ENCODE results near the gene SMC3. TPM values are rescaled to one million over a fixed set of nuclear protein-coding genes. Genes with fewer than 3 reads are reported as not detected.
"Not testable (repeated sequence)": the region's sequence is repeated elsewhere in the genome, so short reads cannot be mapped to it uniquely, and the experiment has no call there.

Gene SMC3
- total RNA-seq, 1 donor from 2014 or later, result 29.8 TPM

DNA sequence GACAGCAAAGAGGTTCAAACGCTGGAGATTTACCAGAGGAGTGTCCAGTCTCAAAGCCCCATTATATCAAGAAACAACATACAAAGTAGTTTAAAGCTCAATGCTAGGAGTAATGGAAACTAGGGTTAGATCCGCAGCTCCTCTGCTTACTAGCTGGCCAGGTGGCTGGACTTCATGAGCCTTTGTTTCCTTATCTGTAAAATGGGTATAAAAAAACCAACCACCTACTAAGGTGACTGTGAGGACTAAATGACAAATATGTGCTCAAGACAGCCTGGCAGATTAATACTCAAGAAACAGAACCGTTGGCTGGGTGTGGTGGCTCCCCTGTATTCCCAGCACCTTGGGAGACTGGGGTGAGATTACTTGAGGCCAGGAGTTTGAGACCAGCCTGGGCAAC, 70.8 kb downstream of the SMC3 start:
- H3K4me3 ChIP-seq, result no peak overlapping the region
- peaks cover 34% of the 10 kb centered on the region for H3K27me3 ChIP-seq
- TF ChIP-seq, protein P1, sequence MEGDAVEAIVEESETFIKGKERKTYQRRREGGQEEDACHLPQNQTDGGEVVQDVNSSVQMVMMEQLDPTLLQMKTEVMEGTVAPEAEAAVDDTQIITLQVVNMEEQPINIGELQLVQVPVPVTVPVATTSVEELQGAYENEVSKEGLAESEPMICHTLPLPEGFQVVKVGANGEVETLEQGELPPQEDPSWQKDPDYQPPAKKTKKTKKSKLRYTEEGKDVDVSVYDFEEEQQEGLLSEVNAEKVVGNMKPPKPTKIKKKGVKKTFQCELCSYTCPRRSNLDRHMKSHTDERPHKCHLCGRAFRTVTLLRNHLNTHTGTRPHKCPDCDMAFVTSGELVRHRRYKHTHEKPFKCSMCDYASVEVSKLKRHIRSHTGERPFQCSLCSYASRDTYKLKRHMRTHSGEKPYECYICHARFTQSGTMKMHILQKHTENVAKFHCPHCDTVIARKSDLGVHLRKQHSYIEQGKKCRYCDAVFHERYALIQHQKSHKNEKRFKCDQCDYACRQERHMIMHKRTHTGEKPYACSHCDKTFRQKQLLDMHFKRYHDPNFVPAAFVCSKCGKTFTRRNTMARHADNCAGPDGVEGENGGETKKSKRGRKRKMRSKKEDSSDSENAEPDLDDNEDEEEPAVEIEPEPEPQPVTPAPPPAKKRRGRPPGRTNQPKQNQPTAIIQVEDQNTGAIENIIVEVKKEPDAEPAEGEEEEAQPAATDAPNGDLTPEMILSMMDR (IDR thresholded peaks at IDR 0.05), result no peak
- H3K4me1 ChIP-seq, result peaks cover 4% of the 10 kb centered on the region
- H3K9me3 ChIP-seq, result no peaks in the 10 kb centered on the region
- intact Hi-C loops (cut with DNase I), result no loop called here
- DNase-seq (no peak), ATAC-seq (no peak)
- no peak overlapping the region for H3K27ac ChIP-seq
- no peaks in the 10 kb centered on the region for H3K36me3 ChIP-seq

DNA sequence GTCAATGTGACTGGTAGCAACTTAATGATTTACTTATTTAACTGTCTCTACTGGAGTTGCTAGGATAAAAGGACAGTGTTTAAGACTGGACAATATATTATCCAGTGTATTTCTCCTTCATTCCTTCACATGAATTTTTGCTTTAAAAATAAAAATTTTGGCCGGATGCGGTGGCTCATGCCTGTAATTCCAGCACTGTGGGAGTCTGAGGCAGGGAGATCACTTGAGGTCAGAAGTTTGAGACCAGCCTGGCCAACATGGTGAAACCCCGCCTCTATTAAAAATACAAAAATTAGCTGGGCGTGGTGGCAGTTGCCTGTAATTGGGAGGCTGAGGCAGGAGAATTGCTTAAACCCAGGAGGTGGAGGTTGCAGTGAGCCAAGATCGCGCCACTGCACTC, 71.6 kb downstream of the SMC3 start:
- DNase-seq; H3K27ac ChIP-seq; H3K36me3 ChIP-seq; intact Hi-C loops (cut with DNase I); H3K9me3 ChIP-seq; H3K4me3 ChIP-seq; ATAC-seq: not testable (repeated sequence)
- peaks cover 11% of the 10 kb centered on the region for H3K4me1 ChIP-seq
- peaks cover 42% of the 10 kb centered on the region for H3K27me3 ChIP-seq

DNA sequence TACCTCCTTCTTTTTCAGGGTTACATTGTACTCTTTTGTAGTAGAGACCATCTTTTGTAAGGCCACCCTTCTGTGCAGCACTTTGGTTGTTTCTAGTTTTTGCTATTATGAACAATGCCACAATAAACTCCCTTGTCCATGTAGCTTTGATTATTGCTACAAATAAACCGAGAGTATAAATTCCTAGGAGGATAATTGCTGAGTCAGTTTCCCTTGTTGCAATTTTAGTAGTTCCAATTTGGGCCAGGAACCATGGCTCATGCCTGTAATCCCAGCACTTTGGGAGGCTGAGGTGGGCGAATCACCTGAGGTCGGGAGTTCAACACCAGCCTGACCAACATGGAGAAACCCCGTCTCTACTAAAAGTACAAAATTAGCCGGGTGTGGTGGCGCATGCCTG, 72.4 kb downstream of the SMC3 start:
- intact Hi-C loops (cut with DNase I); ATAC-seq: not testable (repeated sequence)
- peaks cover 50% of the 10 kb centered on the region for H3K27me3 ChIP-seq

DNA sequence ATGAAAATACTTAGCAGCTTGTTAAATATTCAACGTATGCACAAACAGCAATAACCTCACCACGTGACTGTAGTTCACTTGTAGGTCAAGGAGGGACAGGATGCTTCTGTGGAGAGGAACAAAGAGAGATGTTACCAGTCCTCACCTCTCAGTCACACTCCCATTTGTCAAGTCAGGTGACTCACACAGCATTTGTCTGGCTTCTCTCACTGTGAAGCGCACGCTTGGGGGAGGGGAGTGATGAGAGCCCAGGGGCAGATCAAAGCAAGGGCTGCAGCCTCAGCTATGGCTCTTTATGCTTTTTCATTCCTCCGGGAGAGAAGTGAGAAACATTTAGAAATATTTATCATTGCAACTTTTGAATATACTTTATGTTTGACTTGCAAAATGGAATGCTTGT, 73.8 kb downstream of the SMC3 start:
- intact Hi-C loops (cut with DNase I), result no loop called here
- H3K27ac ChIP-seq, result no peak overlapping the region
- peaks cover 15% of the 10 kb centered on the region for H3K4me1 ChIP-seq
- no peak for ATAC-seq
- no peak for DNase-seq
- H3K36me3 ChIP-seq, result no peaks in the 10 kb centered on the region
- no peaks in the 10 kb centered on the region for H3K9me3 ChIP-seq
- no peak overlapping the region for H3K4me3 ChIP-seq
- peaks cover 60% of the 10 kb centered on the region for H3K27me3 ChIP-seq
- TF ChIP-seq, protein P1 (IDR thresholded peaks at IDR 0.05), result no peak

More for the DNA sequence above, 72.4 kb downstream of the SMC3 start:
- H3K4me1 ChIP-seq, result peaks cover 15% of the 10 kb centered on the region
- H3K9me3 ChIP-seq, H3K36me3 ChIP-seq, H3K4me3 ChIP-seq, H3K27ac ChIP-seq, DNase-seq: not testable (repeated sequence)

DNA sequence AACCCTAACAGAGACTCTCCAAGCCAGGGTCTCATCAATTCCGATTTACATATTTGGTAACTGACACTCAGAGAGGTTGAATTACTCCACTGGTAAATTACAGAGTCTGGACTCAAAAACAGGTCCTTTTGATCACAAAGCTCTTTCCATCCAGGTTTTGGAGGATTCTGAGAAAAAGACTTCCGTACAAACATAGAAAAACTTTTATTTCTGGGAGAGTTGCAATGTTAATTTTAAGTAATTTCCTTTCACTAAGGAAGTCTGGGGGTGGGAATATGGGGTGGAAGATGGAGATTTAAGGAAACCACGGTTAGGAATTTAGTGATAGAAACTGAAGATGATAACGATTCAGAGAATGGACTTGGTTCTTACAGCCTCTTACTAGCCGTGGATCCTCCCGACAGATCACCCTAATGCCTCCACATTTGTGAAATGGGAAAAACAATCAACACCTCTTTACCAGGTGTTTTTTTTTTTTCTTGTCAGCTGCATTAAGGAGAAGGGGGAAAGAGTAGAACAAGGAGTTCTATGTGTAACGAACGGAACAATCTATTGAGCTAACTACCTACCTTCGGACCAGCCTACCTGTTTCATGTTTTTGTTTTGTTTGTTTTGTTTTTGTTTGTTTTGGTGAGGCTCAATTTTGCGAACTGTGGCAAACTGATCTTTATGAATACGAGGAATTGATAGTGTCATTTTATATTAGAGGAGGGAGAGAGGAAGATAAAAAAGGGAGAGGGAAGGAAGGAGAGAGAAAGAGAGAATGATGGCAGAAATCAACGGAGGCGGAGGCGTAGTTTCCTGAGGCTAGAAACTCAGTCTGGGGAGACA, 74.9 kb downstream of the SMC3 start:
- Histone ChIP-seq H3K36me3 (no peaks in the 10 kb centered on the region), H3K27ac (no peak overlapping the region), H3K27me3 (peaks cover 70% of the 10 kb centered on the region), H3K4me3 (no peak overlapping the region), H3K9me3 (no peaks in the 10 kb centered on the region), H3K4me1 (peaks cover 15% of the 10 kb centered on the region)
- TF ChIP-seq, protein P1 (IDR thresholded peaks at IDR 0.05), result no peak
- intact Hi-C loops (cut with DNase I), result no loop called here
- DNase-seq (no peak), ATAC-seq (no peak)

DNA sequence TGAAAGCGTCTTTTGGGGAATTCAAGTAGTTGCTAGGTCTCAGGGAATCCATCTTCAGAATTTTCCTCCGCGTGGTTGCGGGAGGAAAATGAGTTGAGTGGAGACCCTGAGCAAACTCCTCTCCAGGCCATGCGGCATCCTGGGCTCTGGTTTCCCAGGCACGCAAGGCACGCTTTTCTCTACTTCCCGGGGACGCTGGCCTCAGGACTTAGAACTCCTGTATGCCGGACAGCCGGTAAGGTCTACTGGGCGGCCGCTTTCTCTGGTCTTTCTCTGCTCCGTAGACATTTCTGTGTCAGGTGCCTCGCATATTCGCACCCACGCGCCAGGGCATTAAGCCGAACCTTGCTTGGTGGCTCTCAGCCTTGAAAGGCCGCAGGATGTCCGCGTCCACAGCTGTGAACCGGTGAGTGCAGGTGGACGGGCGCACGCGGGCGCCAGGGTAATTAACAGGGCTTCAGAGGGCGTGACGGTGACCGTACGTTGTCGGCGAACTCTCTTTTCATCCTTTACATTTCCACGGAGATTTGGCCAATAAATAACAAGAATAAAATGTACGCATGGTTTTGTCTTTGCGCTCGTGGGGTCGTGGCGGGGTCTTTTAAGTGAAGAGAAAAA, 75.6 kb downstream of the SMC3 start:
- ATAC-seq, result no peak
- Histone ChIP-seq H3K4me1 (peaks cover 15% of the 10 kb centered on the region), H3K27me3 (peaks cover 76% of the 10 kb centered on the region), H3K27ac (no peak overlapping the region), H3K4me3 (peak overlapping the region; percentile 41), H3K9me3 (no peaks in the 10 kb centered on the region), H3K36me3 (no peaks in the 10 kb centered on the region)
- intact Hi-C loops (cut with DNase I), result no loop called here
- TF ChIP-seq, protein P1 (IDR thresholded peaks at IDR 0.05), result no peak
- no peak for DNase-seq

Measured in upper lobe of right lung (tissue), 1 donor.